ENCODE measurements around the gene CNFN. TPM values are rescaled to one million over a fixed set of nuclear protein-coding genes. Genes with fewer than 3 reads are reported as not detected.

Gene CNFN
- total RNA-seq, 1 experiment from 2014 or later, result 7.1 TPM

DNA sequence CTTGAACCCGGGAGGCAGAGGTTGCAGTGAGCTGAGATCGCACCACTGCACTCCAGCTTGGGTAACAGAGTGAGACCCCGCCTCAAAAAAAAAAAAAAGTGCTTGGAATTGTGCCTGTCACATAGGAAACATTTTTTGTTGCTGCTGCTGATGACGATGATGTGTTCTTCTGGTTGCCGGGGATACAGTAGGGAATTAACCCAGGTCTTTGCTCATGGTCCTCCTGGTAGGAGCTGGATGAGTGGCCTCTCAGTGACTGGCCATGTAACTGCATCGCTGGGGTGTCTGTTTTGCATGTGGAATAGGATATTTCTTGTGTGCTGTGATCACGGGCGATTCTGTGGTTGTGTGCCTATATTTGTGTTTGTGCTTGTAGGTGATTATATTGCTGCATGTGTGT, 4.7 kb upstream of the CNFN start:
- H3K9me3 Mint-ChIP-seq, result no peaks in the 10 kb centered on the region
- Histone ChIP-seq H3K79me2 (ENCODE audit: insufficient read depth, low read length) (no peaks in the 10 kb centered on the region), H4K8ac (replicated peaks; ENCODE audit: insufficient read length, low read depth, low read length) (no peak overlapping the region), H4K91ac (ENCODE audit: insufficient read length, low read depth, low read length) (no peak overlapping the region), H3K4me1 (ENCODE audit: insufficient read depth, low read length) (peaks cover 3% of the 10 kb centered on the region; the same call in 1 of the 2 replicates), H2BK120ac (ENCODE audit: low read depth, low read length, poor library complexity, severe bottlenecking) (no peak overlapping the region), H3T11ph (ENCODE audit: low read length) (no peak overlapping the region), H2AK5ac (ENCODE audit: insufficient read length, low read length) (no peak overlapping the region), H3K4me2 (ENCODE audit: insufficient read depth, insufficient read length, low read length) (no peak overlapping the region), H2BK15ac (ENCODE audit: low read depth, low read length) (no peak overlapping the region), H3K27me3 (ENCODE audit: insufficient read depth, low read length) (no peaks in the 10 kb centered on the region; the same call in 1 of the 2 replicates), H3K9me3 (ENCODE audit: control insufficient read depth, low read depth, low read length) (no peaks in the 10 kb centered on the region), H3K56ac (ENCODE audit: insufficient read length, low read depth, low read length) (no peak overlapping the region), H3K27ac (ENCODE audit: insufficient read length, low read depth, low read length) (no peak overlapping the region), H3K23me2 (ENCODE audit: insufficient read length, low read depth, low read length, poor library complexity, severe bottlenecking) (peaks cover 7% of the 10 kb centered on the region), H3K79me1 (ENCODE audit: insufficient read depth, low read depth, low read length, poor library complexity, severe bottlenecking) (no peaks in the 10 kb centered on the region), H4K20me1 (ENCODE audit: control insufficient read depth, insufficient read depth, insufficient read length) (peaks cover 3% of the 10 kb centered on the region), H3K18ac (ENCODE audit: insufficient read length, low read depth, low read length) (no peak overlapping the region), H2AFZ (ENCODE audit: low read length) (no peak overlapping the region), H3K14ac (ENCODE audit: insufficient read depth, low read length) (no peak overlapping the region), H2BK5ac (ENCODE audit: insufficient read length, low read length) (no peak overlapping the region), H3K9ac (ENCODE audit: extremely low read depth, insufficient read length, low read length) (no peak overlapping the region), H2BK20ac (ENCODE audit: low read depth, low read length, poor library complexity, severe bottlenecking) (no peak overlapping the region), H3K4ac (ENCODE audit: low read depth, low read length) (no peak overlapping the region), H2BK12ac (ENCODE audit: insufficient read length, low read depth, low read length) (no peak overlapping the region), H3K23ac (ENCODE audit: insufficient read length, low read depth, low read length) (no peak overlapping the region), H4K5ac (ENCODE audit: insufficient read length, low read depth, low read length) (no peak overlapping the region)
- DNase-seq, result no peak
- peaks cover 2 to 10% (median 6%) of the 10 kb centered on the region in 3 experiments; a peak in 5 of 7 replicates for H3K36me3 Mint-ChIP-seq (ENCODE audit: insufficient read depth in 1 of 3, low read depth in 3 of 3)
- H3K4me3 Mint-ChIP-seq, result peak overlapping the region in 1 of 2 experiments; percentile 8; a peak in 2 of 5 replicates
- no CpG with 5 or more reads among the region's 8 CpGs for WGBS (ENCODE audit: extremely low coverage, insufficient read length, low lambda C conversion rate)
- peaks cover 59% of the 10 kb centered on the region for H3K27me3 Mint-ChIP-seq (ENCODE audit: low read depth)
- peaks cover 26 to 39% of the 10 kb centered on the region in 2 experiments for H3K4me1 Mint-ChIP-seq
- TF ChIP-seq CTCF (conservative IDR thresholded peaks at IDR 0.05), result no peak
- no peak overlapping the region for H3K27ac Mint-ChIP-seq

Measured in H9 (cell line).